Neutrophil (primary cell): Measurements from ENCODE around the gene TCF12.

Experiments
- H3K27ac ChIP-seq: fragments of 200-600 bp; sonication (generic); 2 replicates; pipeline ENCODE4 v1.5.1; 2016; ENCODE audit warnings: mild to moderate bottlenecking, moderate library complexity
- H3K27me3 ChIP-seq: fragments of 200-600 bp; sonication (generic); 2 replicates; pipeline ENCODE4 v1.6.0; 2016; ENCODE audit warnings: mild to moderate bottlenecking
- H3K36me3 ChIP-seq: fragments of 200-600 bp; sonication (generic); 2 replicates; pipeline ENCODE4 v1.5.1; 2017
- H3K4me1 ChIP-seq, 2 experiments: fragments of 200-600 bp in 1 of 2; sonication (generic) in 1 of 2; 1 replicate in 1 of 2; 2 replicates in 1 of 2; pipeline versions ENCODE4 v1.5.1 to v1.6.1; 2013 to 2016; ENCODE audit warnings: low read depth in 1 of 2, low read length in 1 of 2, mild to moderate bottlenecking in 1 of 2, moderate library complexity in 1 of 2; ENCODE audit not compliant: control insufficient read depth in 1 of 2, insufficient read depth in 1 of 2
- H3K4me3 ChIP-seq, 2 experiments: fragments of 200-600 bp in 1 of 2; sonication (generic) in 1 of 2; 1 replicate in 1 of 2; 2 replicates in 1 of 2; pipeline ENCODE4 v1.5.1; 2013 to 2016; ENCODE audit warnings: low read depth in 1 of 2, low read length in 1 of 2, mild to moderate bottlenecking in 1 of 2, moderate library complexity in 1 of 2
- H3K9me3 ChIP-seq: fragments of 200-600 bp; sonication (generic); 2 replicates; pipeline ENCODE4 v1.5.1; 2016
- TF ChIP-seq, protein P1 (sequence below): fragments of 200-600 bp; sonication (generic); IDR thresholded peaks from 2 replicates; pipeline ENCODE4 v1.5.1; 2016; ENCODE audit warnings: antibody characterized with exemption

TCF12 gene

DNA sequence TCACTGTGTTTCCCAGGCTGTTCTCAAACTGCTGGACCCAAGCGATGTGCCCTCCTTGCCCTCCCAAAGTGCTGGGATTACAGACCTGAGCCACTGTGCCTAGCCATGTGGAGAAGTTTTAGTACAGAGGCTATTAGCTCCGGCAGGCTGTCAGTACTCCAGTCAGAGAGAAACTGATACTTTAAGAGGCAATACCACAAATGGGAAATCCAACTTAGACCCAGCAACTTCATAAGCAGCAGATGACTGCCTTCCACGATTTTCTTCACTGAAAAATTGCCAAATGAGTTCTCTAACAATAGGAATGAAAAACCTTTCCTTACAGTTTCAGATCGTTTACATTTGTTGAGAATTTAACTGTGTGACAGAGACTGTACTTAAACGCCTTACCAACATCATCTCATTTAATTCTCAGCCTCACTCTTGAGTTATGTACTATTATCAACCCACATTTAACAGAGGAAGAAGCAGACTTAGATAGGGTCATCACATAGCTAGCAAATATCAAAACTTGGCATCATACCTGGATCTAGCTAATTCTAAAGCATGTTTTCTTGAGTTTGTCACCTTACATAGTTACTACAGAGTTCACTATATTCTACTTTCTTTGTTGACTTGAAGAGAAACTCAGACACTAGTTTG lies 127.4 kb downstream of the TCF12 start:
- Histone ChIP-seq H3K36me3 (no peaks in the 10 kb centered on the region), H3K9me3 (no peaks in the 10 kb centered on the region), H3K27ac (no peak overlapping the region), H3K27me3 (no peaks in the 10 kb centered on the region), H3K4me3 (no peak overlapping the region), H3K4me1 (no peaks in the 10 kb centered on the region)
- TF ChIP-seq, protein P1, sequence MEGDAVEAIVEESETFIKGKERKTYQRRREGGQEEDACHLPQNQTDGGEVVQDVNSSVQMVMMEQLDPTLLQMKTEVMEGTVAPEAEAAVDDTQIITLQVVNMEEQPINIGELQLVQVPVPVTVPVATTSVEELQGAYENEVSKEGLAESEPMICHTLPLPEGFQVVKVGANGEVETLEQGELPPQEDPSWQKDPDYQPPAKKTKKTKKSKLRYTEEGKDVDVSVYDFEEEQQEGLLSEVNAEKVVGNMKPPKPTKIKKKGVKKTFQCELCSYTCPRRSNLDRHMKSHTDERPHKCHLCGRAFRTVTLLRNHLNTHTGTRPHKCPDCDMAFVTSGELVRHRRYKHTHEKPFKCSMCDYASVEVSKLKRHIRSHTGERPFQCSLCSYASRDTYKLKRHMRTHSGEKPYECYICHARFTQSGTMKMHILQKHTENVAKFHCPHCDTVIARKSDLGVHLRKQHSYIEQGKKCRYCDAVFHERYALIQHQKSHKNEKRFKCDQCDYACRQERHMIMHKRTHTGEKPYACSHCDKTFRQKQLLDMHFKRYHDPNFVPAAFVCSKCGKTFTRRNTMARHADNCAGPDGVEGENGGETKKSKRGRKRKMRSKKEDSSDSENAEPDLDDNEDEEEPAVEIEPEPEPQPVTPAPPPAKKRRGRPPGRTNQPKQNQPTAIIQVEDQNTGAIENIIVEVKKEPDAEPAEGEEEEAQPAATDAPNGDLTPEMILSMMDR, result no peak

DNA sequence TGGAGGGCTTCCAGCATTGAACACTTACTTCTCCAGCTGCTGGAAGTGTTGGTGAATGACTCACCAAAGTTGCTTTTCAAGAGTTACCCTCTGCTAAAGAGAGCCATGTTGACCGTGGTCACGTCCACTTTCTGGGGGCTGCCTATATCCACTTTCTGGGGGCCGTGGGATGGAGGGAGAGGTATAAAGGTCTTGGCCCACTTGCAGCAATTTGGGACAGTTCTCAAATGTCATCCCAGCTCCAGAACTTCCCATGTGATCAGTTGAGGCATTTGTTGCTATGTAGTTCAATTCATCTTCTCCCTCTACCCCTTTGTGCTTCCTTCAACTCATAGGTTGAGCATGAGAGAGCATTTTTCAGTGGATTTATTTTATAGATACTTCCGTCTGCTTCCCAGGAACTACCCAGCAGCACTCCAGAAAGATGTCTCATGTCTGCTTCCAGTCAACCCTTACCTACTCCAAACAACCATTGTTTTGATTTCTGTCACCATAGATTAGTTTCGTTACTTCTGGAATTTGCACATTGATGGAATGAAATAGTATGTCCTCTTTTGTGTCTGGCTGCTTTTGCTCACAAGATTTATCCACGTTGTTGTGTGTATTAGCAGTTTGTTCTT lies 130.6 kb downstream of the TCF12 start:
- Histone ChIP-seq H3K27ac (no peak overlapping the region), H3K4me3 (no peak overlapping the region), H3K9me3 (no peaks in the 10 kb centered on the region), H3K4me1 (no peaks in the 10 kb centered on the region), H3K27me3 (no peaks in the 10 kb centered on the region), H3K36me3 (no peaks in the 10 kb centered on the region)
- TF ChIP-seq, protein P1, result no peak

DNA sequence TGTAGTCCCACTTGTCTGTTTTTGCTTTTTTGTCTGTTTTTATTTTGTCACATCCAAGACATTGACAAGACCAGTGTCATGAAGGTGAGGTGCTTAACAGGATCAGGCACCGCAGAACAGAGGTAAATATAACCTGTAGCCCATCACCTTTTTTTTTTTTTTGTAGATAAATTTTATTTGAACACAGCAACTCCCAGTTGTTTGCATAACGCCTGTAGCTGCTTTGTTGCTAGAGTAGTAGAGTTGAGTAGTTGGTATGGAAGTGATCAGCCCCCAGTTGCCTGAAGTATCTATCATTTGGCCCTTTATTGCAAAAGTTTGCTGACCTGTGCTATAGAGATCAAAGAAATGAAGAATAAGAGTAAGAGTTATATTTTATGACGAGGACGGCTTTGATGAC lies 135.0 kb downstream of the TCF12 start:
- TF ChIP-seq, protein P1, result no peak
- no peaks in the 10 kb centered on the region for H3K4me1 ChIP-seq
- no peaks in the 10 kb centered on the region for H3K9me3 ChIP-seq
- no peak overlapping the region for H3K4me3 ChIP-seq
- no peaks in the 10 kb centered on the region for H3K36me3 ChIP-seq
- no peaks in the 10 kb centered on the region for H3K27me3 ChIP-seq
- no peak overlapping the region for H3K27ac ChIP-seq

DNA sequence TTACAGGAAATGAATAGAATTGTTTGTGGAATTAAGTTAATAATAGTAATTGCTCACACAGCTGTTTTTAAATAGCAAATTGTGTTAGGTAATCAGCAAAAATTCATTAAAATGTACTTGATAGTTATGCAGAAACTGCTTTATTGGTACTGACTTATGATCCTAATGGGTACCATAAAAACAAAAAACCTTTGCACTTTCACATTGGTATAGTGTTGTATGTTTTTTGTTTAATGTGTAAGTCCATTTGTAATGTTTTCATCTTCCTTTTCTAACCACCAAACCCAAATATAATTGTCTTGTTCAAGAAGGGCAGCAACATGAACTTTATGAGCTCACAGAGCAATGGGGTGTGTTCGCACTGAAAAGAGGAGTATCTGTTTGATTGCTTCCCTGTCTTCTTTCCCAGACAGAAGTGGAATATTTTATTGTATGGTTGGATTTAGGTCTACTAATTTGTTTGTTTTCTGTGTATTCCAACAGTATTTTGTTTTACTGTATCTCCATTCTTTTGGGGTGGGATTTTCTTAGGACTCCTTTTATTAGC lies 135.8 kb downstream of the TCF12 start:
- no peaks in the 10 kb centered on the region for H3K27me3 ChIP-seq
- TF ChIP-seq, protein P1, result no peak
- H3K4me1 ChIP-seq, result no peaks in the 10 kb centered on the region
- no peaks in the 10 kb centered on the region for H3K9me3 ChIP-seq
- H3K36me3 ChIP-seq, result no peaks in the 10 kb centered on the region
- H3K4me3 ChIP-seq, result no peak overlapping the region
- H3K27ac ChIP-seq, result no peak overlapping the region

DNA sequence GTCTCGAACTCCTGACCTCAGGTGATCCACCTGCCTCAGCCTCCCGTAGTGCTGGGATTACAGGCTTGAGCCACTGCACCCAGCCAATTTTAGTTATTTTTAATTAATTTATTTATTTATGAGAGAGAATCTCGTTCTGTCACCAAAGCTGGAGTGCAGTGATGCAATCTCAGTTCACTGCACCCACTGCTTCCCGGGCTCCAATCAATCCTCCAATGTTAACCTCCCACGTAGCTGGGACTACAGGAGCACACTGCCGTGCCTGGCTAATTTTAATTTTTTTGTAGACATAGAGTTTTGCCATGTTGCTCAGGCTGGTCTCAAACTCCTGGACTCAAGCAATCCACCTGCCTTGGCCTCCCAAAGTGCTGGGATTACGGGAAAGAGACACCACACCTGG lies 137.9 kb downstream of the TCF12 start:
- no peaks in the 10 kb centered on the region for H3K36me3 ChIP-seq
- TF ChIP-seq, protein P1, result no peak
- H3K4me1 ChIP-seq, result no peaks in the 10 kb centered on the region
- H3K27ac ChIP-seq, result no peak overlapping the region
- no peak overlapping the region for H3K4me3 ChIP-seq
- H3K27me3 ChIP-seq, result no peaks in the 10 kb centered on the region
- H3K9me3 ChIP-seq, result no peaks in the 10 kb centered on the region
